22Rv1 (cell line): Measurements from ENCODE around the gene RB1.

Source experiments
- CTCF ChIP-seq: fragments of 450-650 bp; IDR thresholded peaks from 2 replicates; pipeline ENCODE4 v1.5.1; 2017; ENCODE audit warnings: mild to moderate bottlenecking
- ZFX ChIP-seq: fragments of 450-650 bp; IDR thresholded peaks from 2 replicates; pipeline ENCODE4 v1.6.1; 2017; ENCODE audit warnings: antibody characterized with exemption, borderline replicate concordance

DNA sequence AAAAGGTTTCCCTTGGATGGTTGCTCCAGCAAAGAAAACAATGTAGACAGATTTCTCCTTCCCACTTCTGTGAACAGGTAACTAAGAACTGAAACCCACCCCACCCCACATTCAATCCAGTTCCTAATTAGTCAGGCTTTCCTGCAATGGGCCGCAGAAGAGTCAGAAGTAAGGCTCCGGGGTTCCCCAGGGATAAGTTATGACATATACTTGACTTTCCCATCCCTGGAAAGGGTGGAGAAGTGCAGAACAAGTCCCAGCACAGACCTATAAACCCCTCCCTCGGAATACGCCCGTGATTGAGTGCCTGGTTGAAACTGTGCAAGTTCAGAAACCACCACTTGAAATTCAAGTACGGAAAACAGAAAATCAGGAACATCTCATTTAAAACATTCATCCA is 204.5 kb downstream of the RB1 start:
- no peak for TF ChIP-seq CTCF
- TF ChIP-seq ZFX: no peak
